H1 (cell line): ENCODE data around the gene ETFBKMT. TPM values are rescaled to one million over a fixed set of nuclear protein-coding genes. Genes with fewer than 3 reads are reported as not detected.

Source experiments
- MAFK ChIP-seq: IDR thresholded peaks from 2 replicates; pipeline ENCODE4 v1.6.1; 2012; ENCODE audit warnings: low read depth, mild to moderate bottlenecking, improper control_type of control experiment, low read length
- POLR2AphosphoS5 ChIP-seq: IDR thresholded peaks from 2 replicates; pipeline ENCODE4 v1.6.1; 2011; ENCODE audit warnings: low read depth, low read length
- SIRT6 ChIP-seq: IDR thresholded peaks from one replicate; pipeline ENCODE4 v1.7.1; 2012; ENCODE audit warnings: low read length, inconsistent platforms
- SP4 ChIP-seq: IDR thresholded peaks from 2 replicates; pipeline ENCODE4 v1.6.1; 2012; ENCODE audit warnings: low read length, inconsistent platforms
- TEAD4 ChIP-seq: IDR thresholded peaks from 2 replicates; pipeline ENCODE4 v1.6.1; 2012; ENCODE audit warnings: low read depth, low read length, inconsistent platforms, mixed read lengths
- polyA plus RNA-seq, 7 experiments: library from polyadenylated mRNA; depleted of rRNA in 3 of 7; stranded (reverse) in 5 of 7; unstranded in 2 of 7; fragments of >200 nt in 5 of 7; fragments of 200-250 nt in 2 of 7; gene quantifications; 1 replicate in 5 of 7; 2 replicates in 1 of 7; 4 replicates in 1 of 7; pipeline versions ENCODE4 v1.2.1 to v1.2.3, GENCODE V29; 2011 to 2013; ENCODE audit warnings: missing spikeins in 2 of 7, mixed read lengths in 2 of 7
- total RNA-seq: library from RNA; stranded (reverse); fragmentation: NEBNext Ultra II Directional; extraction: Animal tissue kit (Norgen Biotek cat#: 25700); gene quantifications from 2 replicates; pipeline ENCODE4 v1.2.1, GENCODE V29; 2021
- TF ChIP-seq, protein P1 (sequence below), 3 experiments: IDR thresholded peaks; 1 replicate in 2 of 3; 2 replicates in 1 of 3; pipeline versions ENCODE4 v1.5.1 to v1.6.1; 2011; ENCODE audit warnings: low read length in 3 of 3, mild to moderate bottlenecking in 3 of 3, inconsistent platforms in 2 of 3, low read depth in 1 of 3, moderate library complexity in 1 of 3; ENCODE audit not compliant: insufficient read depth in 1 of 3; ENCODE audit errors: control extremely low read depth in 1 of 3
- TF ChIP-seq, protein P2 (sequence below): fragments of 300-600 bp; sonication (generic); IDR thresholded peaks from 2 replicates; pipeline ENCODE4 v1.7.1; 2012; ENCODE audit warnings: low read length, moderate library complexity, mild to moderate bottlenecking, inconsistent platforms; ENCODE audit not compliant: insufficient replicate concordance

Gene ETFBKMT
- total and polyA plus RNA-seq, 2 of the 8 experiments (the other 6 are each of a cell fraction or from before 2014, with no cell fraction given), result 0.59 to 1.7 TPM

DNA sequence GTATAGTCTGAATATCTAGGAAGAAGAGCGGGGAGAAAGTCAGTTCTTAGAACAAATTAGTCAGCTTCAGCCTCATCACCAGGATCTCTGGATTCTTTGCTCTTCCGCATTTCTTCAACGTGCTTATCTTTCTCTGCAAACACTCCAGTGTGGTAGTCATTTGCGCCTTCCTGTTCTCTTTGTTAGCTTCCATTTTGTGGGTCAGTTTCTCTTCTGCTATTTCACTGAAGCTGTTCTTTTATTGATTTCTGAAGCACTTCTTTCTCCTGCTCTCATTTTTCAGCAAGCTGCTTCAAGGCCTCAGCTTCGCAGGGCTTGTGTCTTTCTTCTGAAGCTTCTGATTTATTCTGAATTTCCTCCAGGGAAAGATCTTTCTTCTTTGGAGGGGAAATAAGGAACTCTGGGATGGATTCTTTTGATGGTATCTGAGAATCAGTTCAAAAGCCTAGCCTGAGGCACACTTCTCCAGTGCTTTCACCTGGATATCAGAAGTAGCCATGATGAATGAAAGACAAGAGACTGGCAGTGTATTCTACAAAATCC, 55.9 kb downstream of the ETFBKMT start (continued):
- TF ChIP-seq, protein P1, sequence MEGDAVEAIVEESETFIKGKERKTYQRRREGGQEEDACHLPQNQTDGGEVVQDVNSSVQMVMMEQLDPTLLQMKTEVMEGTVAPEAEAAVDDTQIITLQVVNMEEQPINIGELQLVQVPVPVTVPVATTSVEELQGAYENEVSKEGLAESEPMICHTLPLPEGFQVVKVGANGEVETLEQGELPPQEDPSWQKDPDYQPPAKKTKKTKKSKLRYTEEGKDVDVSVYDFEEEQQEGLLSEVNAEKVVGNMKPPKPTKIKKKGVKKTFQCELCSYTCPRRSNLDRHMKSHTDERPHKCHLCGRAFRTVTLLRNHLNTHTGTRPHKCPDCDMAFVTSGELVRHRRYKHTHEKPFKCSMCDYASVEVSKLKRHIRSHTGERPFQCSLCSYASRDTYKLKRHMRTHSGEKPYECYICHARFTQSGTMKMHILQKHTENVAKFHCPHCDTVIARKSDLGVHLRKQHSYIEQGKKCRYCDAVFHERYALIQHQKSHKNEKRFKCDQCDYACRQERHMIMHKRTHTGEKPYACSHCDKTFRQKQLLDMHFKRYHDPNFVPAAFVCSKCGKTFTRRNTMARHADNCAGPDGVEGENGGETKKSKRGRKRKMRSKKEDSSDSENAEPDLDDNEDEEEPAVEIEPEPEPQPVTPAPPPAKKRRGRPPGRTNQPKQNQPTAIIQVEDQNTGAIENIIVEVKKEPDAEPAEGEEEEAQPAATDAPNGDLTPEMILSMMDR (IDR thresholded peaks at IDR 0.05; ENCODE audit: control extremely low read depth in 1 of 3, insufficient read depth in 1 of 3, low read depth in 1 of 3, low read length in 3 of 3), result no peak
- TF ChIP-seq, protein P2, sequence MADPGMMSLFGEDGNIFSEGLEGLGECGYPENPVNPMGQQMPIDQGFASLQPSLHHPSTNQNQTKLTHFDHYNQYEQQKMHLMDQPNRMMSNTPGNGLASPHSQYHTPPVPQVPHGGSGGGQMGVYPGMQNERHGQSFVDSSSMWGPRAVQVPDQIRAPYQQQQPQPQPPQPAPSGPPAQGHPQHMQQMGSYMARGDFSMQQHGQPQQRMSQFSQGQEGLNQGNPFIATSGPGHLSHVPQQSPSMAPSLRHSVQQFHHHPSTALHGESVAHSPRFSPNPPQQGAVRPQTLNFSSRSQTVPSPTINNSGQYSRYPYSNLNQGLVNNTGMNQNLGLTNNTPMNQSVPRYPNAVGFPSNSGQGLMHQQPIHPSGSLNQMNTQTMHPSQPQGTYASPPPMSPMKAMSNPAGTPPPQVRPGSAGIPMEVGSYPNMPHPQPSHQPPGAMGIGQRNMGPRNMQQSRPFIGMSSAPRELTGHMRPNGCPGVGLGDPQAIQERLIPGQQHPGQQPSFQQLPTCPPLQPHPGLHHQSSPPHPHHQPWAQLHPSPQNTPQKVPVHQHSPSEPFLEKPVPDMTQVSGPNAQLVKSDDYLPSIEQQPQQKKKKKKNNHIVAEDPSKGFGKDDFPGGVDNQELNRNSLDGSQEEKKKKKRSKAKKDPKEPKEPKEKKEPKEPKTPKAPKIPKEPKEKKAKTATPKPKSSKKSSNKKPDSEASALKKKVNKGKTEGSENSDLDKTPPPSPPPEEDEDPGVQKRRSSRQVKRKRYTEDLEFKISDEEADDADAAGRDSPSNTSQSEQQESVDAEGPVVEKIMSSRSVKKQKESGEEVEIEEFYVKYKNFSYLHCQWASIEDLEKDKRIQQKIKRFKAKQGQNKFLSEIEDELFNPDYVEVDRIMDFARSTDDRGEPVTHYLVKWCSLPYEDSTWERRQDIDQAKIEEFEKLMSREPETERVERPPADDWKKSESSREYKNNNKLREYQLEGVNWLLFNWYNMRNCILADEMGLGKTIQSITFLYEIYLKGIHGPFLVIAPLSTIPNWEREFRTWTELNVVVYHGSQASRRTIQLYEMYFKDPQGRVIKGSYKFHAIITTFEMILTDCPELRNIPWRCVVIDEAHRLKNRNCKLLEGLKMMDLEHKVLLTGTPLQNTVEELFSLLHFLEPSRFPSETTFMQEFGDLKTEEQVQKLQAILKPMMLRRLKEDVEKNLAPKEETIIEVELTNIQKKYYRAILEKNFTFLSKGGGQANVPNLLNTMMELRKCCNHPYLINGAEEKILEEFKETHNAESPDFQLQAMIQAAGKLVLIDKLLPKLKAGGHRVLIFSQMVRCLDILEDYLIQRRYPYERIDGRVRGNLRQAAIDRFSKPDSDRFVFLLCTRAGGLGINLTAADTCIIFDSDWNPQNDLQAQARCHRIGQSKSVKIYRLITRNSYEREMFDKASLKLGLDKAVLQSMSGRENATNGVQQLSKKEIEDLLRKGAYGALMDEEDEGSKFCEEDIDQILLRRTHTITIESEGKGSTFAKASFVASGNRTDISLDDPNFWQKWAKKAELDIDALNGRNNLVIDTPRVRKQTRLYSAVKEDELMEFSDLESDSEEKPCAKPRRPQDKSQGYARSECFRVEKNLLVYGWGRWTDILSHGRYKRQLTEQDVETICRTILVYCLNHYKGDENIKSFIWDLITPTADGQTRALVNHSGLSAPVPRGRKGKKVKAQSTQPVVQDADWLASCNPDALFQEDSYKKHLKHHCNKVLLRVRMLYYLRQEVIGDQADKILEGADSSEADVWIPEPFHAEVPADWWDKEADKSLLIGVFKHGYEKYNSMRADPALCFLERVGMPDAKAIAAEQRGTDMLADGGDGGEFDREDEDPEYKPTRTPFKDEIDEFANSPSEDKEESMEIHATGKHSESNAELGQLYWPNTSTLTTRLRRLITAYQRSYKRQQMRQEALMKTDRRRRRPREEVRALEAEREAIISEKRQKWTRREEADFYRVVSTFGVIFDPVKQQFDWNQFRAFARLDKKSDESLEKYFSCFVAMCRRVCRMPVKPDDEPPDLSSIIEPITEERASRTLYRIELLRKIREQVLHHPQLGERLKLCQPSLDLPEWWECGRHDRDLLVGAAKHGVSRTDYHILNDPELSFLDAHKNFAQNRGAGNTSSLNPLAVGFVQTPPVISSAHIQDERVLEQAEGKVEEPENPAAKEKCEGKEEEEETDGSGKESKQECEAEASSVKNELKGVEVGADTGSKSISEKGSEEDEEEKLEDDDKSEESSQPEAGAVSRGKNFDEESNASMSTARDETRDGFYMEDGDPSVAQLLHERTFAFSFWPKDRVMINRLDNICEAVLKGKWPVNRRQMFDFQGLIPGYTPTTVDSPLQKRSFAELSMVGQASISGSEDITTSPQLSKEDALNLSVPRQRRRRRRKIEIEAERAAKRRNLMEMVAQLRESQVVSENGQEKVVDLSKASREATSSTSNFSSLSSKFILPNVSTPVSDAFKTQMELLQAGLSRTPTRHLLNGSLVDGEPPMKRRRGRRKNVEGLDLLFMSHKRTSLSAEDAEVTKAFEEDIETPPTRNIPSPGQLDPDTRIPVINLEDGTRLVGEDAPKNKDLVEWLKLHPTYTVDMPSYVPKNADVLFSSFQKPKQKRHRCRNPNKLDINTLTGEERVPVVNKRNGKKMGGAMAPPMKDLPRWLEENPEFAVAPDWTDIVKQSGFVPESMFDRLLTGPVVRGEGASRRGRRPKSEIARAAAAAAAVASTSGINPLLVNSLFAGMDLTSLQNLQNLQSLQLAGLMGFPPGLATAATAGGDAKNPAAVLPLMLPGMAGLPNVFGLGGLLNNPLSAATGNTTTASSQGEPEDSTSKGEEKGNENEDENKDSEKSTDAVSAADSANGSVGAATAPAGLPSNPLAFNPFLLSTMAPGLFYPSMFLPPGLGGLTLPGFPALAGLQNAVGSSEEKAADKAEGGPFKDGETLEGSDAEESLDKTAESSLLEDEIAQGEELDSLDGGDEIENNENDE, result no peak
- TF ChIP-seq SIRT6, result no peak
- no peak for TF ChIP-seq TEAD4
- no peak for TF ChIP-seq SP4
- TF ChIP-seq POLR2AphosphoS5, result no peak
- no peak for TF ChIP-seq MAFK
